Sigmoid colon (tissue), 4 donors: Measurements from ENCODE around the gene TYW1B.

ENCODE experiments used
- CTCF ChIP-seq, 4 experiments: fragments of 450-650 bp in 3 of 4; fragments of 200-600 bp in 1 of 4; IDR thresholded peaks; one replicate each; pipeline ENCODE4 v1.5.1; 2016 to 2019; ENCODE audit warnings: antibody characterized with exemption in 4 of 4, mild to moderate bottlenecking in 3 of 4, moderate library complexity in 2 of 4
- EP300 ChIP-seq, 4 donors: sonication (generic); formaldehyde crosslinking; IDR thresholded peaks; one replicate each; pipeline ENCODE4 v1.6.1; 2017; ENCODE audit warnings: antibody characterized with exemption in 4 of 4
- POLR2AphosphoS5 ChIP-seq, 4 donors: sonication (generic); formaldehyde crosslinking; IDR thresholded peaks; one replicate each; pipeline ENCODE4 v1.6.1; 2017; ENCODE audit warnings: antibody characterized with exemption in 4 of 4

GRCh38 chr7:72710983-72711382 is 117.0 kb downstream of the TYW1B start:
- TF ChIP-seq CTCF (IDR thresholded peaks at IDR 0.05) (no peak), POLR2AphosphoS5 (IDR thresholded peaks at IDR 0.05) (no peak), EP300 (IDR thresholded peaks at IDR 0.05) (no peak)
